H1 (cell line): ENCODE results near the gene THRB. TPM values are rescaled to one million over a fixed set of nuclear protein-coding genes. Genes with fewer than 3 reads are reported as not detected.

ENCODE experiments used
- microRNA counts: library from miRNA; unstranded; fragments of <30 nt; microRNA quantifications from one replicate; lab custom pipeline; 2015
- microRNA-seq, 2 experiments: library from miRNA; unstranded; fragments of <30 nt; microRNA quantifications; one replicate each; pipeline versions ENCODE4 to v1.2.0, GENCODE V29; 2016 to 2020; ENCODE audit warnings: borderline microRNAs expressed in 2 of 2, borderline number of aligned reads in 2 of 2, borderline replicate concordance in 1 of 2
- polyA plus RNA-seq, 7 experiments: library from polyadenylated mRNA; depleted of rRNA in 3 of 7; stranded (reverse) in 5 of 7; unstranded in 2 of 7; fragments of >200 nt in 5 of 7; fragments of 200-250 nt in 2 of 7; gene quantifications; 1 replicate in 5 of 7; 2 replicates in 1 of 7; 4 replicates in 1 of 7; pipeline versions ENCODE4 v1.2.1 to v1.2.3, GENCODE V29; 2011 to 2013; ENCODE audit warnings: missing spikeins in 2 of 7, mixed read lengths in 2 of 7
- small RNA-seq: library from polyadenylated mRNA; stranded (forward); fragments of <200 nt; extraction: miRNeasy Mini kit (QIAGEN cat#:217004); gene quantifications from one replicate; pipeline ENCODE3, GENCODE V24; 2013; ENCODE audit not compliant: insufficient read depth
- total RNA-seq: library from RNA; stranded (reverse); fragmentation: NEBNext Ultra II Directional; extraction: Animal tissue kit (Norgen Biotek cat#: 25700); gene quantifications from 2 replicates; pipeline ENCODE4 v1.2.1, GENCODE V29; 2021

The THRB gene
- total and polyA plus RNA-seq, 2 of the 8 experiments (the other 6 are each of a cell fraction or from before 2014, with no cell fraction given), result 0.98 to 3.9 TPM

MicroRNAs encoded within 50 kb of the gene (microRNA counts, 767-probe panel; counts per million panel counts)
- 879 counts per million, percentile 95 among the panel's probes with 10 or more counts for microRNA hsa-miR-4792 (lab: Ali Mortazavi, UCI)

Small RNA genes lying within 50 kb of the gene (microRNA-seq; reads per million reads assigned to microRNA genes)
- gene MIR4792, result 0 reads per million in 2 experiments

Small RNA genes lying within 50 kb of the gene (small RNA-seq; reads per million reads assigned to genes)
- not detected for gene MIR4792
